ENCODE data around the gene KLHL26. TPM values are rescaled to one million over a fixed set of nuclear protein-coding genes. Genes with fewer than 3 reads are reported as not detected.
A peak's percentile ranks its signal among the peaks of the same experiment; 100 is the strongest.

The KLHL26 gene
- polyA plus RNA-seq, 1 donor (not counting 4 experiments of a cell fraction or from before 2014, with no cell fraction given): 0.68 TPM

DNA sequence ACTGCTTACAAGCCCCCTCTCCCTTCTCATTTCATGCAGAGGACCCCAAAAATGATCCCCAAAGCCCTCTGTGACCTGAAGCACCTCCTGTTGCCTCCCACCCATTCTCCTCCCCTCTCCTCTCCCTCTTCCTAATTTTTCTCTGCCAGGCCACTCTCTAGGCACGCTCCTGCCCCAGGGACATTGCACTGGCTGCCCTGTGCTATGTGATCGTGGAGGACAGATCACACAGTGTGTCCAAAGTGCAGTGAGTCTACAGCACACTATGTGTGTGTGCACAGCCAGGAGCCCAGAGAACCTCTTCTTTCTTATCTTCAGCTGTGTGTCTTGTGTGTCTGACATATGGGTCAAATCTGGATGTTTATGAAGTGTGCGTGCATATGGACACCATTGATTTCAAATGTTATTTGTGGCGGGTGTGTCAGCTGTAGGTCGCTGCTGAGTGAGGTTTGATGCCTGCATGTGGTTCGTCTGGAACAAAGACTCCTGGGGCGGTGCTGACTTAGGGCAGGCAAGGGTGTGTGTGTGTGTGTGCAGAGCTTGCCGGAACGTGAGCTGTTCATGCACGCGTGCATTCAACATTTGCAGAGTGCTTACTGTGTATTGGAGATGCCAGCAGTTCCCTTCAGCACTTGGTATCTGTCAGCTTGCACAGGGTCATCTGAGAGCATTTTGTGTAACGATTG is 2.1 kb upstream of the KLHL26 start:
- Histone ChIP-seq H3K79me2 (ENCODE audit: control insufficient read depth, insufficient read depth, low read length) (no peaks in the 10 kb centered on the region), H2AFZ (ENCODE audit: control insufficient read depth, low read length) (no peak overlapping the region), H3K9me3 (ENCODE audit: control insufficient read depth, low read depth, low read length) (no peaks in the 10 kb centered on the region), H3K4me1 (ENCODE audit: control insufficient read depth, extremely low read depth, insufficient read depth, low read length) (peaks cover 19% of the 10 kb centered on the region), H3K9me1 (ENCODE audit: control insufficient read depth, extremely low read depth, insufficient read depth, low read length) (no peaks in the 10 kb centered on the region), H3K27me3 (ENCODE audit: control insufficient read depth, extremely low read depth, insufficient read depth, low read length) (no peaks in the 10 kb centered on the region), H3K27ac (ENCODE audit: control insufficient read depth, insufficient read depth, low read length) (no peak overlapping the region), H4K20me1 (ENCODE audit: control insufficient read depth, extremely low read depth, insufficient read depth, low read length) (no peaks in the 10 kb centered on the region), H3K9ac (ENCODE audit: control insufficient read depth, extremely low read depth, insufficient read depth, low read length) (no peak overlapping the region), H3K4me2 (ENCODE audit: control insufficient read depth, extremely low read depth, insufficient read depth, low read depth, low read length) (no peak overlapping the region), H3K36me3 (ENCODE audit: control insufficient read depth in 2 of 2, extremely low read depth in 1 of 2, insufficient read depth in 2 of 2, low read length in 2 of 2) (no peaks in the 10 kb centered on the region), H3K4me3 (ENCODE audit: control insufficient read depth in 2 of 3, extremely low read depth in 1 of 3, insufficient read depth in 2 of 3, low read depth in 1 of 3, low read length in 3 of 3) (no peak overlapping the region)
- FAIRE-seq (peak; percentile 52), DNase-seq (ENCODE audit: low read depth, low spot score) (no peak)
- TF ChIP-seq EZH2 (IDR thresholded peaks at IDR 0.05; ENCODE audit: low read length): no peak
- TF ChIP-seq, protein P1, sequence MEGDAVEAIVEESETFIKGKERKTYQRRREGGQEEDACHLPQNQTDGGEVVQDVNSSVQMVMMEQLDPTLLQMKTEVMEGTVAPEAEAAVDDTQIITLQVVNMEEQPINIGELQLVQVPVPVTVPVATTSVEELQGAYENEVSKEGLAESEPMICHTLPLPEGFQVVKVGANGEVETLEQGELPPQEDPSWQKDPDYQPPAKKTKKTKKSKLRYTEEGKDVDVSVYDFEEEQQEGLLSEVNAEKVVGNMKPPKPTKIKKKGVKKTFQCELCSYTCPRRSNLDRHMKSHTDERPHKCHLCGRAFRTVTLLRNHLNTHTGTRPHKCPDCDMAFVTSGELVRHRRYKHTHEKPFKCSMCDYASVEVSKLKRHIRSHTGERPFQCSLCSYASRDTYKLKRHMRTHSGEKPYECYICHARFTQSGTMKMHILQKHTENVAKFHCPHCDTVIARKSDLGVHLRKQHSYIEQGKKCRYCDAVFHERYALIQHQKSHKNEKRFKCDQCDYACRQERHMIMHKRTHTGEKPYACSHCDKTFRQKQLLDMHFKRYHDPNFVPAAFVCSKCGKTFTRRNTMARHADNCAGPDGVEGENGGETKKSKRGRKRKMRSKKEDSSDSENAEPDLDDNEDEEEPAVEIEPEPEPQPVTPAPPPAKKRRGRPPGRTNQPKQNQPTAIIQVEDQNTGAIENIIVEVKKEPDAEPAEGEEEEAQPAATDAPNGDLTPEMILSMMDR (optimal IDR thresholded peaks at IDR 0.05 in 1 of 3, IDR thresholded peaks at IDR 0.05 in 1 of 3, conservative IDR thresholded peaks at IDR 0.05 in 1 of 3; ENCODE audit: extremely low read depth in 1 of 3, insufficient read depth in 2 of 3, low read length in 3 of 3): no peak
- dilution Hi-C loops (cut with MboI; ENCODE audit: extremely low pct_ligation_motif_present, low sequenced_read_pairs): no loop called here

DNA sequence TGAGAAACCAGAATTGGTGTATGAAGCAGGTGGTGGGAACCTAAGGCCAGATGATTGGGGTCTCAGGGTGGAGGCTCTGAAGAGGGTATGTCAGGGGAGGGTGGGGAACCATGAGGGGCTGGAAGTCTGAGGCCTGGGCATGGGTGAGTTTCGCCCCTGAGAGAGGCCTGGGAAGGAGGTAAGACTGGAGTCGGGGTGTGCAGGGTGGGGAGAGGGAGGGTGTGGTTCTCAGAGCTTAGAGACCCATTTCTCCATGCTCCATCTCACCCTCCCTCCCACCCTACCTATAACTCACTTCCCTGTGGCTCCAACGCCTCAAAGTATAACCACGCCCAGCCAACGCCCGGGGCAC is 1.0 kb upstream of the KLHL26 start:
- H3K27ac ChIP-seq (ENCODE audit: control insufficient read depth, insufficient read depth, low read length): no peak overlapping the region
- no peak overlapping the region for H3K9ac ChIP-seq (ENCODE audit: control insufficient read depth, extremely low read depth, insufficient read depth, low read length)
- no peak for DNase-seq (ENCODE audit: low read depth, low spot score)
- no peak for FAIRE-seq
- dilution Hi-C loops (cut with MboI; ENCODE audit: extremely low pct_ligation_motif_present, low sequenced_read_pairs): no loop called here
- no peaks in the 10 kb centered on the region for H4K20me1 ChIP-seq (ENCODE audit: control insufficient read depth, extremely low read depth, insufficient read depth, low read length)
- no peaks in the 10 kb centered on the region for H3K9me1 ChIP-seq (ENCODE audit: control insufficient read depth, extremely low read depth, insufficient read depth, low read length)
- no peaks in the 10 kb centered on the region for H3K79me2 ChIP-seq (ENCODE audit: control insufficient read depth, insufficient read depth, low read length)
- no peak overlapping the region for H3K4me3 ChIP-seq (ENCODE audit: control insufficient read depth in 2 of 3, extremely low read depth in 1 of 3, insufficient read depth in 2 of 3, low read depth in 1 of 3, low read length in 3 of 3)
- no peak overlapping the region for H2AFZ ChIP-seq (ENCODE audit: control insufficient read depth, low read length)
- H3K4me2 ChIP-seq (ENCODE audit: control insufficient read depth, extremely low read depth, insufficient read depth, low read depth, low read length): no peak overlapping the region
- no peaks in the 10 kb centered on the region for H3K9me3 ChIP-seq (ENCODE audit: control insufficient read depth, low read depth, low read length)
- no peaks in the 10 kb centered on the region for H3K36me3 ChIP-seq (ENCODE audit: control insufficient read depth in 2 of 2, extremely low read depth in 1 of 2, insufficient read depth in 2 of 2, low read length in 2 of 2)
- TF ChIP-seq, protein P1 (optimal IDR thresholded peaks at IDR 0.05 in 1 of 3, IDR thresholded peaks at IDR 0.05 in 1 of 3, conservative IDR thresholded peaks at IDR 0.05 in 1 of 3; ENCODE audit: extremely low read depth in 1 of 3, insufficient read depth in 2 of 3, low read length in 3 of 3): no peak
- no peaks in the 10 kb centered on the region for H3K27me3 ChIP-seq (ENCODE audit: control insufficient read depth, extremely low read depth, insufficient read depth, low read length)
- peaks cover 19% of the 10 kb centered on the region for H3K4me1 ChIP-seq (ENCODE audit: control insufficient read depth, extremely low read depth, insufficient read depth, low read length)
